HEK293 (cell line): Measurements from ENCODE around the gene PLD4.
A peak's percentile ranks its signal among the peaks of the same experiment; 100 is the strongest.

Experiments
- CTCF ChIA-PET: fragments of 350-600 bp; formaldehyde crosslinking; extraction: SDS; loops from one replicate; lab custom pipeline; 2021; ENCODE audit warnings: antibody characterized with exemption; lab: Yijun Ruan, JAX
- POLR2A ChIA-PET: fragments of 300-600 bp; formaldehyde crosslinking; extraction: SDS; loops from one replicate; lab custom pipeline; 2020; ENCODE audit warnings: antibody characterized with exemption, inconsistent platforms; lab: Yijun Ruan, JAX
- H3K27ac ChIP-seq: fragments of 200-500 bp; sonication (Bioruptor generic); 2 replicates; pipeline ENCODE4 v1.5.1; 2014; ENCODE audit warnings: low read depth, low read length, control low read depth, inconsistent platforms; ENCODE audit errors: extremely low read depth
- H3K36me3 ChIP-seq, 2 experiments: fragments of 200-500 bp in 1 of 2; sonication (Bioruptor generic) in 1 of 2; 1 replicate in 1 of 2; 2 replicates in 1 of 2; pipeline ENCODE4 v1.5.1; 2014 to 2017; ENCODE audit warnings: inconsistent platforms in 2 of 2, low read length in 2 of 2; ENCODE audit not compliant: control insufficient read depth in 2 of 2, insufficient read depth in 1 of 2
- H3K4me1 ChIP-seq: fragments of 200-500 bp; sonication (Bioruptor generic); 2 replicates; pipeline ENCODE4 v1.5.1; 2014; ENCODE audit warnings: mild to moderate bottlenecking, low read length, inconsistent platforms; ENCODE audit not compliant: control insufficient read depth, insufficient read depth
- H3K4me3 ChIP-seq: 2 replicates; pipeline ENCODE4 v1.5.1; 2011; ENCODE audit warnings: low read depth, mild to moderate bottlenecking, control low read depth, low read length, moderate library complexity
- H3K9me3 ChIP-seq: fragments of 200-500 bp; sonication (Bioruptor generic); 2 replicates; pipeline ENCODE4 v1.5.1; 2014; ENCODE audit warnings: low read depth, low read length, inconsistent platforms; ENCODE audit not compliant: control insufficient read depth, insufficient read depth
- EGR2 ChIP-seq: fragments of 450-650 bp; formaldehyde crosslinking; IDR thresholded peaks from 2 replicates; pipeline ENCODE4 v1.5.1; 2016; ENCODE audit warnings: low read depth, missing biosample characterization, missing genetic modification characterization
- HOXC10 ChIP-seq: sonication (generic); formaldehyde crosslinking; IDR thresholded peaks from 2 replicates; pipeline ENCODE4 v1.8.1; 2023; ENCODE audit warnings: mild to moderate bottlenecking, missing genetic modification reagents
- MZF1 ChIP-seq: fragments of 450-650 bp; formaldehyde crosslinking; IDR thresholded peaks from 2 replicates; pipeline ENCODE4 v1.5.1; 2017; ENCODE audit warnings: missing biosample characterization, missing genetic modification characterization, borderline replicate concordance
- PATZ1 ChIP-seq: fragments of 450-650 bp; formaldehyde crosslinking; IDR thresholded peaks from 2 replicates; pipeline ENCODE4 v1.5.1; 2016; ENCODE audit warnings: missing biosample characterization, missing genetic modification characterization
- REST ChIP-seq: fragments of 450-650 bp; formaldehyde crosslinking; IDR thresholded peaks from 2 replicates; pipeline ENCODE4 v1.5.1; 2016; ENCODE audit warnings: missing biosample characterization, missing genetic modification characterization
- SCRT1 ChIP-seq: fragments of 450-650 bp; formaldehyde crosslinking; IDR thresholded peaks from 2 replicates; pipeline ENCODE4 v1.5.1; 2016; ENCODE audit warnings: missing biosample characterization, missing genetic modification characterization, borderline replicate concordance
- SCRT2 ChIP-seq: fragments of 450-650 bp; formaldehyde crosslinking; IDR thresholded peaks from 2 replicates; pipeline ENCODE4 v1.5.1; 2016; ENCODE audit warnings: missing biosample characterization, missing genetic modification characterization
- ZBTB7A ChIP-seq: fragments of 450-650 bp; formaldehyde crosslinking; IDR thresholded peaks from 2 replicates; pipeline ENCODE4 v1.5.1; 2016; ENCODE audit warnings: low read depth, missing biosample characterization, missing genetic modification characterization
- ZNF10 ChIP-seq: fragments of 450-650 bp; formaldehyde crosslinking; IDR thresholded peaks from 2 replicates; pipeline ENCODE4 v1.5.1; 2017; ENCODE audit warnings: missing biosample characterization, missing genetic modification characterization
- ZNF341 ChIP-seq: fragments of 450-650 bp; formaldehyde crosslinking; IDR thresholded peaks from 2 replicates; pipeline ENCODE4; 2016; ENCODE audit warnings: low read depth, missing biosample characterization, missing genetic modification characterization
- ZNF416 ChIP-seq: fragments of 450-650 bp; formaldehyde crosslinking; IDR thresholded peaks from 2 replicates; pipeline ENCODE4 v1.5.1; 2016; ENCODE audit warnings: missing biosample characterization, missing genetic modification characterization
- ZNF518A ChIP-seq: fragments of 450-650 bp; formaldehyde crosslinking; conservative IDR thresholded peaks from 2 replicates; pipeline ENCODE4 v1.5.1; 2016; ENCODE audit warnings: low read depth, missing biosample characterization, missing genetic modification characterization
- ZNF658 ChIP-seq: fragments of 450-650 bp; formaldehyde crosslinking; IDR thresholded peaks from 2 replicates; pipeline ENCODE4; 2016; ENCODE audit warnings: missing biosample characterization, missing genetic modification characterization

PLD4 gene

GRCh38 chr14:104877806-104878550 lies 46.7 kb upstream of the PLD4 start:
- CTCF ChIA-PET = interaction anchor here (0.6 kb wide), 1 partner anchor 42 kb away, joined by 3 read pairs; no protein-coding TSS in a partner anchor

More at GRCh38 chr14:104877806-104878550, 46.7 kb upstream of the PLD4 start:
- no peak overlapping the region for H3K27ac ChIP-seq
- peaks cover 7% of the 10 kb centered on the region; the same call in 1 of the 2 replicates for H3K4me1 ChIP-seq
- H3K4me3 ChIP-seq = no peak overlapping the region
- TF ChIP-seq SCRT1 (tag by site-specific recombination) = peak; percentile 81
- peak; percentile 97 for TF ChIP-seq SCRT2
- no peak for TF ChIP-seq ZNF10 (tag by site-specific recombination)
- TF ChIP-seq REST (tag by site-specific recombination) = no peak
- TF ChIP-seq PATZ1 = no peak
- no peak for TF ChIP-seq MZF1 (tag by site-specific recombination)
- TF ChIP-seq EGR2 (tag by site-specific recombination) = no peak
- no peak for TF ChIP-seq HOXC10 (CRISPR knock-in tag)
- no peak for TF ChIP-seq ZNF341 (tag by site-specific recombination)
- TF ChIP-seq ZNF658 (tag by site-specific recombination) = no peak
- TF ChIP-seq ZBTB7A (tag by site-specific recombination) = no peak
- TF ChIP-seq ZNF416 (tag by site-specific recombination) = no peak
- no peak for TF ChIP-seq ZNF518A (tag by site-specific recombination)
- no peaks in the 10 kb centered on the region for H3K9me3 ChIP-seq
- H3K36me3 ChIP-seq = peaks cover 0 to 50% of the 10 kb centered on the region in 2 experiments; a peak in 2 of 3 replicates
- POLR2A ChIA-PET = interaction anchor here (0.6 kb wide), 1 partner anchor 9 kb away, joined by 4 read pairs; no protein-coding TSS in a partner anchor
